Fibroblast of pulmonary artery (primary cell): ENCODE data around the gene CHI3L2.

Experiments used
- DNase-seq: peaks from one replicate; pipeline ENCODE4 v3.0.0-alpha.2; 2010; ENCODE audit warnings: low read depth
- H3K4me3 ChIP-seq: replicated peaks from 2 replicates; pipeline ENCODE4 v1.5.1; 2011; ENCODE audit warnings: low read depth, mild to moderate bottlenecking, control low read depth, low read length, moderate library complexity
- CTCF ChIP-seq: IDR thresholded peaks from 2 replicates; pipeline ENCODE4 v1.5.1; 2011; ENCODE audit warnings: mild to moderate bottlenecking, control low read depth, low read length, inconsistent platforms; ENCODE audit errors: missing control alignments

CHI3L2 gene

DNA sequence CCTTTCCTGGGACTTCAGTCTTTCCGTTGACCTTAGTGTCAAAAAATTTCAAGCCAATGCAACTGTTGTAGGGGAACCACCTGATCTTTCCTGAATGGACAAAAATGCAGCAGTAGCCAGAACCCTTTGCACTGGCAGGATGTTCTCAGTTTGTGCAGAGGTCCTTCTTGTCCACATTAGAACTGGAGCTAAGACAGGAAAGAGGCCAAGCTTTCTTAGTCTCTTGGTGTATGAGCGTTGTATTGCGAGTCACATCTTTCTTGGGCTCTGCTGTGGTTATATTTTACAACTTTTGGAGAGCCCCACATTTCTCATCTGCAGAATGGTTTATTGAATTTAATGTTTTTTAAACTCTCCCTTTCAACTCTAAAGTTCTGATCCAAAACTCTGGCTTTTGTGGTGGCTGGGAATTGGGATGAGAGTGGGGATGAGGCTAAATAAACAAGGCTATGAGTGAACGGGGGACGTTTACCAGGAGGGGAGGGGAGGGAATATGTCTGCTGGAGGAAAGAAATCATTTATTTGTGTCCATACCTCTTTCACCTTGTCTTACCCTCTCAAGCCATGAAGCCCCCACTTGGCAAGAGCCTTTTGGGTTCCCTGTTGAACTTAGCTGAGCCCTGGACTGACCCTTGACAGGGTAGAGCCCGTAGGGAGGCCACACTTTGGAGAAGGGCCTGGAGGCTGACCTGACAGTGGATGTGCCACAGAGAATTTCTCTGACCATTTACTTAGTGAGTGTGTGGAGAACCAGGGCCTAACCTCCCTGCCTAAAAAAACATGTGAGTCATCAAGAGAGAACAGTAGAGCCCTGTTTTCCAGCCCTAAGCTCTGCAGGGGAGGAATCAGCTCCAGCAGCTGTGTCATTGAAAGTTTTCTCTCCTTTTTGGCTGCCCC lies 586 bp downstream of the CHI3L2 start:
- no peak for TF ChIP-seq CTCF
- DNase-seq, result peak; percentile 90
- H3K4me3 ChIP-seq, result no peak overlapping the region

GRCh38 chr1:111228748-111229126 lies 1.2 kb downstream of the CHI3L2 start:
- no peak for TF ChIP-seq CTCF
- no peak for DNase-seq
- no peak overlapping the region for H3K4me3 ChIP-seq

DNA sequence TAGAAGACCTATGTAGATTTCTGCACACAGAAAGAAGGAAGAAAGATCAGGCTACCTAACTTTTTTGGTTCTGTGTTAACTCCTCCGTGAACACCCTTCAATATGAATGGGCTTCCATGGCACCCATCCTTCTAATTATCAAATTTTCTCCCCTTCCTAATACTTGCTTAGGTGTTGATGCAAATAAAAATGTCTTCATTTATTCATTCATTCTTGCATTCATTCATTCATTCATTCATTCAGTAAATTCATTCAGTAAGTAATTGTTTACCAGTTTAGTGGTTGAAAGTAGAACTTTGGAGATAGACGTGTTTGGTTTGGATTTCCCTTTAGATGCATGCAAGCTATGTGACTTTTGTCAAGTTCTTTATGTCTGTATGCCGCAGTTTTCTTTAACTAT lies 4.6 kb downstream of the CHI3L2 start:
- H3K4me3 ChIP-seq, result no peak overlapping the region
- TF ChIP-seq CTCF, result no peak
- DNase-seq, result no peak

DNA sequence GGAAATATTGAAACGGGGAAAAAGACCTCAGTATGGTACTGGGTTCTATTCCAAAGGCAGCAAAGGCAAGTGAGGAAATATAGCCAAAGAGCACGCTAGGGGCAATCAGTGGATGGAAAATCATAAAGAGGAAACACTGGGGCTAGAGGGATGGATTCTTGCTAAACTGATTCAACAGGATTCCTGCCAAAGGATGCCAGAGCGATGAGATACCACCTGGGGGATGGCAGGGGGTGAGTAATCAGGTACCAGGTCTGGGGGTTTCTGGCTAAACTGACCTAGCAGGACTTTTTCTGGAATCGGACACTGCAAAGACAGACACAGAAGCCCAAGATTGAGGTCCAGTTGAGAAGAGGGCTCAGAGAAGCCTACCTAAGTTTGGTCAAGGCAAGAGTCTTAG lies 6.7 kb downstream of the CHI3L2 start:
- TF ChIP-seq CTCF, result no peak
- DNase-seq, result no peak
- H3K4me3 ChIP-seq, result no peak overlapping the region

DNA sequence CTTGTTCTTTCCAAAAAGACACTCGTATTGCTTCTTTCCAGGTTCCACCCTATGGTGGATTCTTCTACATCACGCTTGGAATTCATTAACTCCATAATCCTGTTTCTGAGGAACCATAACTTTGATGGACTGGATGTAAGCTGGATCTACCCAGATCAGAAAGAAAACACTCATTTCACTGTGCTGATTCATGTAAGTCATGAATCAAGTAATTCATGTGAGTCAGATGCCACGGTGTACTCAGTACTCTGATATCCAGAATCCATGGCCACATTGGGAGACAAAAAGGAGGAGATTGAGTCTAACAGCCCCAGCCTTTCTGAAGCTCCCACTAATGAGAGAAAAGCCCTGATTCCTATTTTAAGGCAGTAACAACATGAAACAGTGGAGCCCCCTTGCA lies 7.4 kb downstream of the CHI3L2 start:
- no peak for TF ChIP-seq CTCF
- DNase-seq, result no peak
- no peak overlapping the region for H3K4me3 ChIP-seq

GRCh38 chr1:111236379-111236778 lies 8.9 kb downstream of the CHI3L2 start:
- no peak for TF ChIP-seq CTCF
- peak; percentile 64 for DNase-seq
- H3K4me3 ChIP-seq, result no peak overlapping the region

GRCh38 chr1:111236806-111237205 lies 9.3 kb downstream of the CHI3L2 start:
- H3K4me3 ChIP-seq, result no peak overlapping the region
- DNase-seq, result no peak
- no peak for TF ChIP-seq CTCF
